Measurements from ENCODE around the gene MBP. TPM values are rescaled to one million over a fixed set of nuclear protein-coding genes. Genes with fewer than 3 reads are reported as not detected.

Gene MBP
- total and polyA plus RNA-seq, 2 of the 4 experiments (the other 2 are of a cell fraction): 0.72 to 0.90 TPM

DNA sequence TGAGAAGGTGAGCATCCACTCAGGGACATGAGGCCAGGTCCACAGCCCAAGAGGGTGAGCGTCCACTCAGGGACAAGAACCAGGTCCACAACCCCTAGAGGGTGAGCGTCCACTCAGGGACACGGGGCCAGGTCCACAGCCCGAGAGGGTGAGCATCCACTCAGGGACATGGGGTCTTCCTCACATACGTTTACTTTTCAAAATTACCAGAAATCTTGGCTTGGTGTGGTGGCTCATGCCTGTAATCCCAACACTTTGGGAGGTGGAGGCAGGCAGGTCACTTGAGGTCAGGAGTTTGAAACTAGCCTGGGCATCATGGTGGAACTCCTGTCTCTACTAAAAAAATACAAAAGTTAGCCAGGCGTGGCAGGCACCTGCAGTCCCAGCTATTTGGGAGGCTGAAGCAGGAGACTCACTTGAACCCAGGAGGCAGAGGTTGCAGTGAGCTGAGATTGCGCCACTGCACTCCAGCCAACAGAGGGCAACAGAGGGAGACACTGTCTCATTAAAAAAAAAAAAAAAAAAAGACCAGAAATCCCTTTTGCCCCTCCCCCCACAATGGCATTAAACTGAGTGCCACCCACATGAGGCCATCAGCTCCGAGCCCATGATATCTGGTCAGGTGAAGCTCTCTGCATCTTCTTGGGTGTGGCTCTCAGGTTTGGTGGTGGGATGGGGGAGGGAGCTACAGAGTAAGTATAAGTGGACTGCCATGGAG, 9.0 kb upstream of the MBP start:
- Histone ChIP-seq H3K9ac (ENCODE audit: low read depth, low read length) (no peak overlapping the region), H3K56ac (ENCODE audit: extremely low read depth, insufficient read depth, low read length) (no peak overlapping the region), H2BK5ac (ENCODE audit: low read depth, low read length, poor library complexity, severe bottlenecking) (no peak overlapping the region), H2BK15ac (ENCODE audit: low read depth, low read length) (no peak overlapping the region), H3K14ac (replicated peaks; ENCODE audit: low read depth, low read length) (no peak overlapping the region), H3K27me3 (ENCODE audit: control insufficient read depth, insufficient read depth, low read length) (no peaks in the 10 kb centered on the region), H3K4me1 (ENCODE audit: control insufficient read depth, insufficient read depth, low read length) (peaks cover 2% of the 10 kb centered on the region; the same call in 1 of the 2 replicates), H2AK5ac (ENCODE audit: low read depth, low read length) (no peak overlapping the region), H4K91ac (ENCODE audit: insufficient read depth, low read depth, low read length) (no peak overlapping the region), H3K27ac (ENCODE audit: insufficient read depth, low read length) (no peak overlapping the region), H2AK9ac (replicated peaks; ENCODE audit: low read depth, low read length, poor library complexity) (no peak overlapping the region), H2AFZ (replicated peaks; ENCODE audit: low read length, poor library complexity) (no peak overlapping the region), H4K8ac (ENCODE audit: low read depth in 2 of 2, low read length in 2 of 2) (no peak overlapping the region), H4K5ac (ENCODE audit: low read depth, low read length) (no peak overlapping the region), H3K23ac (ENCODE audit: low read depth, low read length) (no peak overlapping the region), H3K4me3 (ENCODE audit: insufficient read depth, low read depth, low read length) (no peak overlapping the region), H4K20me1 (ENCODE audit: insufficient read depth, low read length) (no peaks in the 10 kb centered on the region), H2BK120ac (ENCODE audit: low read depth, low read length) (no peak overlapping the region), H3K36me3 (ENCODE audit: control insufficient read depth, insufficient read depth, low read length) (no peaks in the 10 kb centered on the region), H3K9me1 (ENCODE audit: insufficient read depth, low read length) (no peaks in the 10 kb centered on the region), H3K9me3 (ENCODE audit: control insufficient read depth, insufficient read depth, low read length) (peaks cover 7% of the 10 kb centered on the region; the same call in 1 of the 2 replicates), H3K4ac (ENCODE audit: low read depth, low read length) (no peak overlapping the region), H2BK20ac (ENCODE audit: low read depth, low read length) (no peak overlapping the region), H3K18ac (ENCODE audit: low read depth, low read length) (no peak overlapping the region), H3K79me1 (ENCODE audit: low read depth in 1 of 2, low read length in 2 of 2) (no peaks in the 10 kb centered on the region), H3K4me2 (ENCODE audit: low read depth, low read length) (no peak overlapping the region)
- POLR2A ChIA-PET (ENCODE audit: unreplicated experiment): no interaction called here
- no peak for DNase-seq
- CTCF ChIA-PET: interaction anchor here (0.7 kb wide), 1 partner anchor 1902 kb away, joined by 4 read pairs; no protein-coding TSS in a partner anchor
- no TSS peak for BruUV-seq (replicated peaks)
- in situ Hi-C loops (cut with MboI; ENCODE audit: low sequenced_read_pairs): no loop called here
- TF ChIP-seq, protein P1, sequence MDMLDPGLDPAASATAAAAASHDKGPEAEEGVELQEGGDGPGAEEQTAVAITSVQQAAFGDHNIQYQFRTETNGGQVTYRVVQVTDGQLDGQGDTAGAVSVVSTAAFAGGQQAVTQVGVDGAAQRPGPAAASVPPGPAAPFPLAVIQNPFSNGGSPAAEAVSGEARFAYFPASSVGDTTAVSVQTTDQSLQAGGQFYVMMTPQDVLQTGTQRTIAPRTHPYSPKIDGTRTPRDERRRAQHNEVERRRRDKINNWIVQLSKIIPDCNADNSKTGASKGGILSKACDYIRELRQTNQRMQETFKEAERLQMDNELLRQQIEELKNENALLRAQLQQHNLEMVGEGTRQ (IDR thresholded peaks at IDR 0.05; ENCODE audit: low read depth, low read length): no peak
- TF ChIP-seq MAFK (IDR thresholded peaks at IDR 0.05; ENCODE audit: low read depth, low read length): no peak
- TF ChIP-seq FOS (IDR thresholded peaks at IDR 0.05; ENCODE audit: low read depth, low read length): no peak
- 0 out of 2 replicates have a peak, but pooled peaks have one; percentile 1 for TF ChIP-seq CTCF (conservative IDR thresholded peaks at IDR 0.05; ENCODE audit: low read depth, low read length)
- dilution Hi-C loops (cut with HindIII; ENCODE audit: low sequenced_read_pairs, unreplicated experiment): no loop called here
- no CpG with 5 or more reads among the region's 8 CpGs for whole genome bisulfite sequencing, 2 experiments (ENCODE audit: extremely low coverage in 2 of 2, insufficient read length in 1 of 2)
- ATAC-seq (ENCODE audit: low read depth): no peak
- intact Hi-C loops (cut with micrococcal nuclease): no loop called here

All from IMR-90 (cell line).